Tibial nerve (tissue), 4 donors: ENCODE data around the gene VCAN. TPM values are rescaled to one million over a fixed set of nuclear protein-coding genes. Genes with fewer than 3 reads are reported as not detected.
A peak's percentile ranks its signal among the peaks of the same experiment; 100 is the strongest.

Experiments used
- DNase-seq, 2 donors: peaks; one replicate each; pipeline ENCODE4 v3.0.0-alpha.2; 2019; ENCODE audit warnings: low spot score in 2 of 2
- H3K27ac ChIP-seq, 4 donors: fragments of 200-600 bp; sonication (generic) in 3 of 4; one replicate each; pipeline ENCODE4 v1.5.1; 2017 to 2019; ENCODE audit warnings: mild to moderate bottlenecking in 1 of 4
- H3K27me3 ChIP-seq, 2 donors: fragments of 200-600 bp; sonication (generic) in 1 of 2; one replicate each; pipeline versions ENCODE4 v1.5.1 to v1.6.0; 2017 to 2019
- H3K36me3 ChIP-seq, 3 donors: fragments of 200-600 bp; sonication (generic); one replicate each; pipeline ENCODE4 v1.5.1; 2018 to 2019
- H3K4me1 ChIP-seq, 4 donors: fragments of 200-600 bp; sonication (generic) in 3 of 4; one replicate each; pipeline ENCODE4 v1.5.1; 2017 to 2019
- H3K4me3 ChIP-seq, 4 donors: fragments of 200-600 bp; sonication (generic) in 3 of 4; one replicate each; pipeline ENCODE4 v1.5.1; 2017 to 2019; ENCODE audit warnings: mild to moderate bottlenecking in 1 of 4, moderate library complexity in 1 of 4
- H3K9me3 ChIP-seq, 4 donors: fragments of 200-600 bp; sonication (generic) in 3 of 4; one replicate each; pipeline ENCODE4 v1.5.1; 2017 to 2019
- CTCF ChIP-seq, 5 experiments: fragments of 200-600 bp in 3 of 5; fragments of 450-650 bp in 2 of 5; sonication (generic) in 3 of 5; IDR thresholded peaks; one replicate each; pipeline ENCODE4 v1.5.1; 2016 to 2019; ENCODE audit warnings: antibody characterized with exemption in 5 of 5, mild to moderate bottlenecking in 3 of 5, moderate library complexity in 2 of 5
- EP300 ChIP-seq, 2 donors: sonication (generic); formaldehyde crosslinking; IDR thresholded peaks; one replicate each; pipeline ENCODE4 v1.6.1; 2017; ENCODE audit warnings: antibody characterized with exemption in 2 of 2, mild to moderate bottlenecking in 1 of 2
- POLR2A ChIP-seq, 2 donors: fragments of 450-650 bp; IDR thresholded peaks; one replicate each; pipeline ENCODE4 v1.6.1; 2017; ENCODE audit warnings: antibody characterized with exemption in 2 of 2, mild to moderate bottlenecking in 2 of 2, moderate library complexity in 2 of 2
- WGBS, 2 donors: methylation state at CpG; one replicate each; pipeline ENCODE4 v1.1.5; 2018; 5-methylcytosine and 5-hydroxymethylcytosine counted together
- total RNA-seq, 4 donors: library from RNA; depleted of rRNA; stranded (reverse); fragments of >200 nt; gene quantifications; one replicate each; pipeline ENCODE4 v1.1.0, GENCODE V29; 2016

VCAN gene
- total RNA-seq, 4 donors from 2014 or later, result 45.7 to 145 (median 65.4) TPM

- Histone ChIP-seq H3K9me3 (no peaks in the 10 kb centered on the region), H3K36me3 (peaks cover 0 to 5% (median 0%) of the 10 kb centered on the region in 3 donors), H3K4me3 (no peak overlapping the region), H3K27ac (no peak overlapping the region), H3K4me1 (peaks cover 0 to 11% (median 2%) of the 10 kb centered on the region in 4 donors), H3K27me3 (no peaks in the 10 kb centered on the region)
- WGBS, 2 donors, result 54 to 63% methylated on average over 5 of the region's 5 CpGs
- no peak for TF ChIP-seq CTCF (IDR thresholded peaks at IDR 0.05)
- no peak for TF ChIP-seq POLR2A (IDR thresholded peaks at IDR 0.05)
- no peak for DNase-seq
Measured at GRCh38 chr5:83549674-83550073, 78.1 kb downstream of the VCAN start.

GRCh38 chr5:83551821-83552220 lies 80.3 kb downstream of the VCAN start:
- Histone ChIP-seq H3K4me3 (no peak overlapping the region), H3K27me3 (no peaks in the 10 kb centered on the region), H3K36me3 (no peaks in the 10 kb centered on the region), H3K4me1 (peaks cover 0 to 11% (median 2%) of the 10 kb centered on the region in 4 donors), H3K9me3 (no peaks in the 10 kb centered on the region), H3K27ac (peak overlapping the region in 1 of 4 donors; percentile 20)
- 52 to 53% methylated on average over 1 of the region's 1 CpG for WGBS, 2 donors
- DNase-seq, result no peak
- TF ChIP-seq EP300 (IDR thresholded peaks at IDR 0.05) (no peak), CTCF (IDR thresholded peaks at IDR 0.05) (no peak), POLR2A (IDR thresholded peaks at IDR 0.05) (no peak)

- H3K4me3 ChIP-seq, result no peak overlapping the region
- no peaks in the 10 kb centered on the region for H3K36me3 ChIP-seq
- H3K9me3 ChIP-seq, result no peaks in the 10 kb centered on the region
- peaks cover 0 to 11% (median 2%) of the 10 kb centered on the region in 4 donors for H3K4me1 ChIP-seq
- peak overlapping the region in 1 of 4 donors; percentile 20 for H3K27ac ChIP-seq
- DNase-seq, result no peak
- no peaks in the 10 kb centered on the region for H3K27me3 ChIP-seq
- TF ChIP-seq POLR2A (IDR thresholded peaks at IDR 0.05) (no peak), EP300 (IDR thresholded peaks at IDR 0.05) (no peak), CTCF (IDR thresholded peaks at IDR 0.05) (no peak)
Measured at GRCh38 chr5:83552275-83552674, 80.7 kb downstream of the VCAN start.

- H3K9me3 ChIP-seq, result no peaks in the 10 kb centered on the region
- H3K4me3 ChIP-seq, result no peak overlapping the region
- DNase-seq, result no peak
- TF ChIP-seq EP300 (IDR thresholded peaks at IDR 0.05), result peak in 1 of 2 donors; percentile 7
- no peak for TF ChIP-seq POLR2A (IDR thresholded peaks at IDR 0.05)
- H3K4me1 ChIP-seq, result peaks cover 0 to 11% (median 2%) of the 10 kb centered on the region in 4 donors
- no peaks in the 10 kb centered on the region for H3K27me3 ChIP-seq
- H3K27ac ChIP-seq, result no peak overlapping the region
- H3K36me3 ChIP-seq, result no peaks in the 10 kb centered on the region
- WGBS, 2 donors, result 62 to 71% methylated on average over 9 of the region's 9 CpGs
Measured at GRCh38 chr5:83553000-83553486, 81.5 kb downstream of the VCAN start.

- 97 to 98% methylated on average over 5 of the region's 5 CpGs for WGBS, 2 donors
- no peak for DNase-seq
- no peaks in the 10 kb centered on the region for H3K27me3 ChIP-seq
- peaks cover 0 to 14% (median 2%) of the 10 kb centered on the region in 4 donors for H3K4me1 ChIP-seq
- no peaks in the 10 kb centered on the region for H3K9me3 ChIP-seq
- H3K27ac ChIP-seq, result no peak overlapping the region
- TF ChIP-seq POLR2A (IDR thresholded peaks at IDR 0.05) (no peak), CTCF (IDR thresholded peaks at IDR 0.05) (no peak), EP300 (IDR thresholded peaks at IDR 0.05) (no peak)
- no peak overlapping the region for H3K4me3 ChIP-seq
- H3K36me3 ChIP-seq, result no peaks in the 10 kb centered on the region
Measured at GRCh38 chr5:83554133-83554532, 82.6 kb downstream of the VCAN start.

GRCh38 chr5:83554686-83555085 lies 83.1 kb downstream of the VCAN start:
- peaks cover 0 to 19% (median 2%) of the 10 kb centered on the region in 4 donors for H3K4me1 ChIP-seq
- no peak overlapping the region for H3K4me3 ChIP-seq
- no peaks in the 10 kb centered on the region for H3K36me3 ChIP-seq
- WGBS, 2 donors, result 82 to 96% methylated on average over 1 of the region's 1 CpG
- TF ChIP-seq POLR2A (IDR thresholded peaks at IDR 0.05) (no peak), CTCF (IDR thresholded peaks at IDR 0.05) (no peak), EP300 (IDR thresholded peaks at IDR 0.05) (no peak)
- no peaks in the 10 kb centered on the region for H3K27me3 ChIP-seq
- no peak for DNase-seq
- H3K9me3 ChIP-seq, result no peaks in the 10 kb centered on the region
- H3K27ac ChIP-seq, result no peak overlapping the region
